ENCODE data around the gene DNMT3B.

DNA sequence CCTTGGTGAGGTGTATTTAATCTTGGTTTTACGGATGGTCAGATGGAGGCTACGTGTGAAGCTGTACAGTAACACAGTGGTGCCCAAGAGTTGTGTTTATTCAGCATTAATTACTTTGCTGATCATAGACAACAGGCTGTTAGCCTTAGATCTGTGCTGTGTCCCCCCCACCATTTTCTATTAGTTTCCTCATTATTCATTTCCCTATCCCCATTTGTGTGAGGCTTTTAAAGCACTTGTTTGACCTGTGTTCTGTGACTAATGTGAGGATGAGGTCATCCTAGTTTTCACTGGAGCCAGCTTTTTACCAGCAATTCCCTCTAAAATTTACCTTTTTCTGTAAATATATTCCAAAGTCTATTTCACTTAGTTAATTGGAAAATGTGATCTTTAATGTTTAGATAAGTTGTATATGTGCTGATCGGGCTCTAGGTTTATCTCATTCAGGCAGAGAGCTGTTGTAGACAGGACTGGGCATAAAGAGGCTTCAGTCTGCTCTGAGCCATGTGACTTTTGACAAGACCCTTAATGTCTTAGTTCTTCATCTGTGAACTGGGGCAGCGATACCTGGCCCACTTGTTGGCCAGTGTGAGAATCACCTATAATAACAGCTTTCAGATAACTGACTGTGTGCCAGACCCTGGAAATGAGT is 66.0 kb downstream of the DNMT3B start:
- TF ChIP-seq, protein P1, sequence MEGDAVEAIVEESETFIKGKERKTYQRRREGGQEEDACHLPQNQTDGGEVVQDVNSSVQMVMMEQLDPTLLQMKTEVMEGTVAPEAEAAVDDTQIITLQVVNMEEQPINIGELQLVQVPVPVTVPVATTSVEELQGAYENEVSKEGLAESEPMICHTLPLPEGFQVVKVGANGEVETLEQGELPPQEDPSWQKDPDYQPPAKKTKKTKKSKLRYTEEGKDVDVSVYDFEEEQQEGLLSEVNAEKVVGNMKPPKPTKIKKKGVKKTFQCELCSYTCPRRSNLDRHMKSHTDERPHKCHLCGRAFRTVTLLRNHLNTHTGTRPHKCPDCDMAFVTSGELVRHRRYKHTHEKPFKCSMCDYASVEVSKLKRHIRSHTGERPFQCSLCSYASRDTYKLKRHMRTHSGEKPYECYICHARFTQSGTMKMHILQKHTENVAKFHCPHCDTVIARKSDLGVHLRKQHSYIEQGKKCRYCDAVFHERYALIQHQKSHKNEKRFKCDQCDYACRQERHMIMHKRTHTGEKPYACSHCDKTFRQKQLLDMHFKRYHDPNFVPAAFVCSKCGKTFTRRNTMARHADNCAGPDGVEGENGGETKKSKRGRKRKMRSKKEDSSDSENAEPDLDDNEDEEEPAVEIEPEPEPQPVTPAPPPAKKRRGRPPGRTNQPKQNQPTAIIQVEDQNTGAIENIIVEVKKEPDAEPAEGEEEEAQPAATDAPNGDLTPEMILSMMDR (optimal IDR thresholded peaks at IDR 0.05 in 1 of 3, IDR thresholded peaks at IDR 0.05 in 1 of 3, conservative IDR thresholded peaks at IDR 0.05 in 1 of 3; ENCODE audit: extremely low read depth in 1 of 3, insufficient read depth in 2 of 3, low read length in 3 of 3), result no peak
- TF ChIP-seq EZH2 (IDR thresholded peaks at IDR 0.05; ENCODE audit: low read length), result no peak
